ENCODE data around the gene GRB7. TPM values are rescaled to one million over a fixed set of nuclear protein-coding genes. Genes with fewer than 3 reads are reported as not detected.
"Not testable (repeated sequence)": the region's sequence is repeated elsewhere in the genome, so short reads cannot be mapped to it uniquely, and the experiment has no call there.

GRB7 gene
- total RNA-seq, 3 donors from 2014 or later, result 27.9 to 69.2 TPM; not detected in 1

GRCh38 chr17:39696731-39697130, 41.0 kb upstream of the GRB7 start:
- Histone ChIP-seq H3K9me3 (no peaks in the 10 kb centered on the region), H3K4me1 (peaks cover 0 to 3% of the 10 kb centered on the region in 2 donors), H3K36me3 (no peaks in the 10 kb centered on the region), H3K27ac (no peak overlapping the region), H3K27me3 (no peaks in the 10 kb centered on the region), H3K4me3 (no peak overlapping the region)
- DNase-seq (ENCODE audit: low spot score in 2 of 2), result no peak
- TF ChIP-seq POLR2AphosphoS5 (IDR thresholded peaks at IDR 0.05) (no peak), CTCF (IDR thresholded peaks at IDR 0.05) (no peak), POLR2A (IDR thresholded peaks at IDR 0.05) (no peak)
- intact Hi-C loops (cut with DNase I; ENCODE audit: low total_unique reads), result no loop called here

GRCh38 chr17:39697961-39698360, 39.8 kb upstream of the GRB7 start:
- no peak overlapping the region for H3K27ac ChIP-seq
- TF ChIP-seq POLR2AphosphoS5 (IDR thresholded peaks at IDR 0.05), result no peak
- TF ChIP-seq POLR2A (IDR thresholded peaks at IDR 0.05), result no peak
- no peak for TF ChIP-seq CTCF (IDR thresholded peaks at IDR 0.05)
- peaks cover 0 to 13% of the 10 kb centered on the region in 2 donors for H3K4me1 ChIP-seq
- no peaks in the 10 kb centered on the region for H3K36me3 ChIP-seq
- intact Hi-C loops (cut with DNase I; ENCODE audit: low total_unique reads), result no loop called here
- no peaks in the 10 kb centered on the region for H3K27me3 ChIP-seq
- no peaks in the 10 kb centered on the region for H3K9me3 ChIP-seq
- DNase-seq (ENCODE audit: low spot score in 2 of 2), result no peak
- H3K4me3 ChIP-seq, result no peak overlapping the region

GRCh38 chr17:39699157-39699817, 38.5 kb upstream of the GRB7 start:
- H3K4me1 ChIP-seq, result peaks cover 0 to 14% of the 10 kb centered on the region in 2 donors
- H3K36me3 ChIP-seq; H3K9me3 ChIP-seq; DNase-seq (ENCODE audit: low spot score in 2 of 2); intact Hi-C loops (cut with DNase I; ENCODE audit: low total_unique reads); H3K27me3 ChIP-seq: not testable (repeated sequence)
- H3K27ac ChIP-seq, result peak overlapping the region; percentile 94 to 98
- peak overlapping the region; percentile 78 to 97 (median 87) for H3K4me3 ChIP-seq

GRCh38 chr17:39699818-39700147, 38.0 kb upstream of the GRB7 start, which contains the start of gene ERBB2:
ERBB2 (plus strand) TSS chr17:39700064; CDS start chr17:39700239, 175 bp downstream.
- H3K4me1 ChIP-seq, result peaks cover 0 to 19% of the 10 kb centered on the region in 2 donors
- intact Hi-C loops (cut with DNase I; ENCODE audit: low total_unique reads), result no loop called here
- DNase-seq (ENCODE audit: low spot score in 2 of 2), result peak; percentile 85 to 89
- no peaks in the 10 kb centered on the region for H3K36me3 ChIP-seq
- H3K27me3 ChIP-seq, result no peaks in the 10 kb centered on the region
- peak within 1 kb of the TSS; percentile 78 to 97 (median 87) for H3K4me3 ChIP-seq
- TF ChIP-seq POLR2A (IDR thresholded peaks at IDR 0.05) (peak; percentile 55), POLR2AphosphoS5 (IDR thresholded peaks at IDR 0.05) (peak in 2 of 3 donors; percentile 19 to 81), CTCF (IDR thresholded peaks at IDR 0.05) (no peak)
- H3K9me3 ChIP-seq, result no peaks in the 10 kb centered on the region
- H3K27ac ChIP-seq, result peak within 1 kb of the TSS; percentile 94 to 98

GRCh38 chr17:39700148-39700987, 37.4 kb upstream of the GRB7 start:
- no peaks in the 10 kb centered on the region for H3K36me3 ChIP-seq
- H3K4me1 ChIP-seq, result peaks cover 4 to 25% of the 10 kb centered on the region in 2 donors
- TF ChIP-seq CTCF (IDR thresholded peaks at IDR 0.05) (no peak), POLR2A (IDR thresholded peaks at IDR 0.05) (no peak), POLR2AphosphoS5 (IDR thresholded peaks at IDR 0.05) (no peak)
- no peaks in the 10 kb centered on the region for H3K9me3 ChIP-seq
- H3K4me3 ChIP-seq, result peak overlapping the region; percentile 78 to 97 (median 87)
- no peaks in the 10 kb centered on the region for H3K27me3 ChIP-seq
- intact Hi-C loops (cut with DNase I; ENCODE audit: low total_unique reads), result no loop called here
- H3K27ac ChIP-seq, result peak overlapping the region; percentile 94 to 98
- no peak for DNase-seq (ENCODE audit: low spot score in 2 of 2)
